Measurements from ENCODE around the gene OR2A2.
A peak's percentile ranks its signal among the peaks of the same experiment; 100 is the strongest.
"Not testable (repeated sequence)": the region's sequence is repeated elsewhere in the genome, so short reads cannot be mapped to it uniquely, and the experiment has no call there.

OR2A2 gene

GRCh38 chr7:144109283-144109682, at the start of gene OR2A2:
Gene OR2A2, plus strand, starts transcription at chr7:144109583. Its CDS starts 0 bp downstream, at chr7:144109583.
- DNase-seq = no peak

GRCh38 chr7:144063710-144064109, 45.7 kb upstream of the OR2A2 start:
- DNase-seq = peak; percentile 9

GRCh38 chr7:144069511-144069910, 39.9 kb upstream of the OR2A2 start, which contains the start of gene OR2A25:
Gene OR2A25, plus strand, starts transcription at chr7:144069811. Its CDS starts 4,409 bp downstream, at chr7:144074220.
- DNase-seq = no peak

GRCh38 chr7:144069953-144070352, 39.4 kb upstream of the OR2A2 start:
- DNase-seq = no peak

DNA sequence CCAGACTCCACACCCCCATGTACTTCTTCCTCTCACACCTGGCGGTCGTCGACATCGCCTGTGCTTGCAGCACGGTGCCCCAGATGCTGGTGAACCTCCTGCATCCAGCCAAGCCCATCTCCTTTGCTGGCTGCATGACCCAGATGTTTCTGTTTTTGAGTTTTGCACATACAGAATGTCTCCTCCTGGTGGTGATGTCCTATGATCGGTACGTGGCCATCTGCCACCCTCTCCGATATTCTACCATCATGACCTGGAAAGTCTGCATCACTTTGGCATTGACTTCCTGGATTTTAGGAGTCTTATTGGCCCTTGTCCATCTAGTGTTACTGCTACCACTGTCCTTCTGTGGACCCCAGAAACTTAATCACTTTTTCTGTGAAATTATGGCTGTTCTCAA, 35.0 kb upstream of the OR2A2 start:
- no peak for DNase-seq

- no peak for DNase-seq
Measured at GRCh38 chr7:144085978-144086377, 23.4 kb upstream of the OR2A2 start, which contains the start of gene OR2A12. Gene OR2A12, plus strand, starts transcription at chr7:144086278. Its CDS starts 8,830 bp downstream, at chr7:144095108.

GRCh38 chr7:144086730-144087129, 22.7 kb upstream of the OR2A2 start:
- no peak for DNase-seq

GRCh38 chr7:144087230-144087629, 22.2 kb upstream of the OR2A2 start:
- DNase-seq = no peak

- DNase-seq = no peak
Measured at GRCh38 chr7:144090667-144091066, 18.7 kb upstream of the OR2A2 start.

- no peak for DNase-seq
Measured at GRCh38 chr7:144098776-144099175, 10.6 kb upstream of the OR2A2 start.

DNA sequence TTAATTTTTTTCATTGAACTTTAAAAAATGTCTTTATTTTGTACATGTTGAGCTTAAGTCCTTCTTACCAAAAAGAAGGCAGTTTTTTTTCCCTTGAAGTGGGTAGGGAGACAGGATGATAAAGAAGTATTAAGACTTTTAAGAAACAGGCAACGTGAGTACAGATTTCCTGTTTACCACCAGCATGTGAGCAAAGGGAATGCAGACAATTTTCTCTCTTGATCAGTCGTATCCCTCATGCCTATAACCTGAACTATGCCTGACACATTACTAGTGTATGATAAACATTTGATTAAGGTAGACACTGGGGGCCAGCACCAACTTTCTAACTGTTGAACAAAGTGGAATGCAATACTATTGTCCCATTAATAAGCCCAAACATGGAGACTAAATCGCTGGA, 8.8 kb upstream of the OR2A2 start:
- DNase-seq = no peak

DNA sequence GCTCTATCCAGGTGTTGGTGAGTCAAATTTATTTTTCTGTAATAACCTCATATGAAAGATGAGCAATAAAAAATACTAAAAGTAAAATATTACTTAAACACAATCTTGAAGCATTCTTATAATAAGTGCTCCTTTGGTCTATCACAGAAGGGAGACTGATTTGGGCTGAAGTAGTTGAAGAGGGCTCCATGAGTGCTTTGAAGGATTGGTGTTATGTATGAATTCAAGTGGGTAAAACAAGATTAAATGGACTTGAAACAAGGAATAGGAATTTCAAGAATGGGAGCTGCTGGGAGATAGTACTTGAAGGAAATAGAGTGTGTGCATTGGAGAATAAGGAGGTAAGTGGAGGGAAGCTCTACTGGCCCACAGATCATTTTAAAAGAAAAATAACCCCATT, 7.3 kb upstream of the OR2A2 start:
- no peak for DNase-seq

DNA sequence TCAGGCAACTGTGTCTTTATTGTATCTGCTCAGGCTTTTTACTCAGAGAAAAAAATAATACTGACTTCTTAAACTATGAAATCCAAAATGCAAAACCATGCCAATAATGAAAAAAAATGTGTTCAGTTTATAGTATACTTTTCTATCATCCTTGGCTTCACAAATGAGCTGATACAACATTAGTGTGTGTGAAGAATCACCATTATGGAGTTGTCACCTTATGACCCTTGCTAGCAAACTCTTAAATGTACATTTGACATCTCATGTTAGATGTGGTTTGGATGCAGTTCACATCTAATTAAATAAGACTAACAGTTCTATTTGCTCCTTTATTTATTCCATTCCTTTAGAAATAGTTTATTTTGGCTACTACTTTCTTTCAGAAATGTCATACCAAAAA, 4.2 kb upstream of the OR2A2 start:
- DNase-seq = no peak

DNA sequence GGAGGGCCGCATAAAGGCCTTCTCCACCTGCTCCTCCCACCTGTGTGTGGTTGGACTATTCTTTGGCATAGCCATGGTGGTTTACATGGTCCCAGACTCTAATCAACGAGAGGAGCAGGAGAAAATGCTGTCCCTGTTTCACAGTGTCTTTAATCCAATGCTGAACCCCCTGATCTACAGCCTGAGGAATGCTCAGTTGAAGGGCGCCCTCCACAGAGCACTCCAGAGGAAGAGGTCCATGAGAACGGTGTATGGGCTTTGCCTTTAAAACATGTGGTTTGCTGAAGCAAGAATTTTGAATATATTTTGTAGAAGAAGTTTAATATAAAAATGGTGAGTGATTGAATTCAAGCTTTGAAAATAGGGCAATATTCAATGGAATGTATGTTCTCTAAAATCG, 889 bp downstream of the OR2A2 start:
- DNase-seq = no peak

DNA sequence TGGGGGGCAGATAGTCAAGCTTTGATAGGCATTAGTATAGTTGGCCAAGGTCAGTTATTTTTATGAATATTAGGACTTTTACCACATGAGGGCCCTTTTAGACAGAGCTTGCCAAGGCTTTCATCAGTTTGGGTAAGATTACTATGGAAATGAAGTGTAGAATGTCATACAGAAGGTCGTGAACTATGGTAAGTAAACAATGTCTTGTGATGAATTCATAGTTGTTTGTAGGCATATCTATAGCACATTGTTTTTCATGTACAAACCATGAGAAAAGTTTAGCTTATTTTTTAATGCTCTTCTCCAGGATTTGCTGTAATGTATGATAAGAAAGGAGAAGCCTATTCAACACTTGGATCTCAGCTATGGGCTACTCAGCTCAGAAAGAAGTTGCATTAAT, 4.3 kb downstream of the OR2A2 start:
- no peak for DNase-seq

GRCh38 chr7:144118341-144118740, 9.0 kb downstream of the OR2A2 start:
- no peak for DNase-seq

DNA sequence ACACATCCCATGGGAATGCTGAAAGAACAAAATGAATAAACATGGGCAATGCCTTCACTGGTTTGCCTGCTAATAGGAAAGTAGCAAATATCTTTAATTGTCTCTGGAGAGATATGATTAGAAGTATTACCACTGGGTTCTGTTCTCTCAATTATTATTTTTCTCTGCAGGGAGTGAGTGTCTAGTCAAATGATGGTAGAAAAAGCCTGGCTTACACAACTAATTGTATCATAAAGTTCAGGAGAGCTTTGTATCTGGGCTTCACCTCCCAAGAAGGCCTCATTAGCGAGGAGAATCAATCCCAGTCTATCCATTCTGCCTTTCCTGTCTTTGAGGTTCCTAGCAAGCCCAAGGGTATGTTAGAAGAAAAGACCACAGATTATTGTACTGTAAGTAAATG, 13.5 kb downstream of the OR2A2 start, which contains the start of gene OR2A14:
TSS of gene OR2A14 (plus strand) at position 301 of the 400 bp plus-strand sequence. CDS start 5,937 bp downstream, outside the sequence.
- DNase-seq = no peak

DNA sequence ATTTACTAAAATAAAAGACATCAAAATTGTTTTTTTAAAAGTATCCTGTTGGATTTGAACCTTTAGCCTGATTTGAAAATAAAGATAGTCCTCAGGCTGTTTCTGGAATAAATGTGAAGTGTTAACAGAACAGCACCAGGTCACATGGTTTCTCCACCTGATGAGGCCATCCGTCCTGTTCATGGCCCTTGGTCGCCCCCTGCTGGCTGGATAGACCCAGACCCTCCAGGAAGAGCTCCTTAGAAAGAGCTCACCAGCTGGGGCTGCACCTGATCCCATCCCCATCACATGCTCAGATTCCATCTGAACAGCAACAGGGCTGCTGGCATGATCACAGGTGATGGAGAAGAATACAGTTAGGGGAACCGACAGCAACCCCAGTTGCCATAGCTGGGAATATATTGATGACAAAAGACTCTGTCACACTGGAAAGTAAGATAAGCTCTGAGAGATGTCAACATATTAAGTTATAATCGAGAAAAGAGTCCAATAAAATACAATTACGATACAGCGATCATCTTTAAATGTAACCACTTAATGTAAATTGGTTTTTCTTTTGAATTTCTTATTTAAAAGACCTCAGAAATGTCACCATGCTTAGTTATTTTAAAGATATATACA, 18.4 kb downstream of the OR2A2 start:
- DNase-seq = peak; percentile 87

DNA sequence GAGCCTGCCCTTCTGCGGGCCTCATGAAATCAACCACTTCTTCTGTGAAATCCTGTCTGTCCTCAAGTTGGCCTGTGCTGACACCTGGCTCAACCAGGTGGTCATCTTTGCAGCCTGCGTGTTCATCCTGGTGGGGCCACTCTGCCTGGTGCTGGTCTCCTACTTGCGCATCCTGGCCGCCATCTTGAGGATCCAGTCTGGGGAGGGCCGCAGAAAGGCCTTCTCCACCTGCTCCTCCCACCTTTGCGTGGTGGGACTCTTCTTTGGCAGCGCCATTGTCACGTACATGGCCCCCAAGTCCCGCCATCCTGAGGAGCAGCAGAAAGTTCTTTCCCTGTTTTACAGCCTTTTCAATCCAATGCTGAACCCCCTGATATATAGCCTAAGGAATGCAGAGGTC, 20.2 kb downstream of the OR2A2 start:
- not testable (repeated sequence) for DNase-seq

DNA sequence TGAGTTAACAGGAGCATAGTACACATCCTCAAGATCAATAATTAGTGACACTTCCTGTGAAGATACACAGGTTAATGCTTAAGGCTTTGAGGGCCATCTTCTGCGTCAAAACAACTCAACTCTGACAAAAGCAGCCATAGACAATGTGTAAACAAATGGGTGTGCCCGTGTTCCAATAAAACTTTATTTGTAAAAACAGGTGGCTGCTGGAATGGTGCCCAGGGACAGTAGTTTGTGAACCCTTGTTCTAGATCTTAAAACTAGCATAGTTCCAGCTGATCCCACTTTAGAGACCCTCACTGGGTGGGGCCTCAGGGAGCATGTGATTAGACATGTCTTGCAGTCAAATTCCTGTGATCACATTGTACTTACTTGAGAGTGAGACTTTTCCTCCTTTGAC, 21.3 kb downstream of the OR2A2 start:
- DNase-seq = no peak

DNA sequence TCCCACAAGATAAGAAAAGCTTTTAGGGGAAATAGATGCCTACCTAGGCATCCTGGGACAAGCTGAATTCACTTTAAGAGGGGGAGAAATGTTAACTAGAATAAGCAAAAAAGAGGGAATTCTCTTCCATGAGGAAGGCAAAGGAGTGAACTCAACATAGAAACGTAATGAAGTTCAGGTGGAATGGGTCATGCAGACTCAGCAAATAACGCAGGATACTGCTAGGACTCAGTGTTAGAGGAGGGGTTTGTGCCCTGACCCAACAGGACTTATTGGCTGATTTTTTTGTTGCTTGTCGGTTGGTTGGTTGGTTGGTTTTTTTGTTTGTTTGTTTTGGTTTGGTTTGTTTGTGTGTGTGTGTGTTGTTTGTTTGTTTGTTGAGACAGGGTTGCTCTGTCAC, 22.9 kb downstream of the OR2A2 start:
- no peak for DNase-seq

- DNase-seq = no peak
Measured at GRCh38 chr7:144133307-144133706, 23.9 kb downstream of the OR2A2 start.

GRCh38 chr7:144134116-144134515, 24.7 kb downstream of the OR2A2 start:
- no peak for DNase-seq

DNA sequence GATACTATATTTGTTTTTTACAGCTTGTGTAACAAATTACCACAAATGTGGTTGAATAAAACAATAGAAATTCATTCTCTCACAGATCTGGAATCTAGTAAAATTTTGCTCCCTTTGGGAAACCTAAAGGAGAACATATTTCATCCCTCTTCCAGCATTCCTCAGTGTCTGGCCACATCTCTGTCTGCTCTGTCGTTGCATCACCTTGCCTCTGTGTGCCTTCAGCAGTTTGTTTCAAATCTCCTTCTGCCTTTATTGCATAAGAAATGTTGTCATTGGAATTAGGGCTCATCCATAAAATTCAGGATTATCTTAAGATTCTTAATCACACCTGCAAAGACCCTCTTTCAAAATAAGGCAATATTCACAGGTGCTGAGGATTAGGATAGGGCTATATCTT, 28.1 kb downstream of the OR2A2 start:
- no peak for DNase-seq

- DNase-seq = no peak
Measured at GRCh38 chr7:144142187-144142586, 32.8 kb downstream of the OR2A2 start.
